B cell (primary cell): ENCODE measurements around the gene COQ4. TPM values are rescaled to one million over a fixed set of nuclear protein-coding genes. Genes with fewer than 3 reads are reported as not detected.

Source experiments
- ATAC-seq: fragments of 200-7000 bp; cut with Tn5 transposase; one replicate; pipeline ENCODE4 v1.10.0; 2021; ENCODE audit warnings: low read depth, mild to moderate bottlenecking, moderate number of reproducible peaks, moderate library complexity
- CTCF ChIA-PET: fragments of 350-600 bp; sonication (Branson Sonifier 250); formaldehyde crosslinking; loops from one replicate; lab custom pipeline; 2021; ENCODE audit warnings: antibody characterized with exemption, inconsistent platforms; lab: Charles Lee
- POLR2A ChIA-PET: fragments of 350-600 bp; sonication (Branson Sonifier 250); formaldehyde crosslinking; loops from one replicate; lab custom pipeline; 2021; ENCODE audit warnings: antibody characterized with exemption; lab: Charles Lee
- DNase-seq: peaks from one replicate; pipeline ENCODE4 v3.0.0; 2013
- H2AFZ ChIP-seq: 2 replicates; pipeline ENCODE4 v1.6.1; 2012; ENCODE audit warnings: mild to moderate bottlenecking, low read depth, low read length; ENCODE audit not compliant: insufficient read depth, poor library complexity, severe bottlenecking
- H3K27ac ChIP-seq, 2 donors: 1 replicate in 1 of 2; 2 replicates in 1 of 2; pipeline ENCODE4 v1.5.1; 2012 to 2013; ENCODE audit warnings: low read length in 2 of 2, mild to moderate bottlenecking in 2 of 2, moderate library complexity in 1 of 2
- H3K27me3 ChIP-seq, 4 experiments: fragments of 200-600 bp in 1 of 4; sonication (generic) in 1 of 4; replicated peaks in 1 of 4; 1 replicate in 2 of 4; 2 replicates in 2 of 4; pipeline versions ENCODE4 v1.6.1 to v1.7.0; 2013 to 2016; ENCODE audit warnings: low read length in 3 of 4, mild to moderate bottlenecking in 2 of 4, mixed read lengths in 1 of 4, moderate library complexity in 1 of 4; ENCODE audit not compliant: insufficient read depth in 4 of 4, control insufficient read depth in 3 of 4; ENCODE audit errors: control extremely low read depth in 1 of 4
- H3K36me3 ChIP-seq, 2 experiments: replicated peaks in 1 of 2; 1 replicate in 1 of 2; 2 replicates in 1 of 2; pipeline versions ENCODE4 v1.6.1 to v1.7.1; 2013; ENCODE audit warnings: low read length in 1 of 2; ENCODE audit not compliant: insufficient read depth in 2 of 2, control insufficient read depth in 1 of 2; ENCODE audit errors: control extremely low read depth in 1 of 2, extremely low read depth in 1 of 2
- H3K4me1 ChIP-seq, 2 donors: fragments of 200-600 bp in 1 of 2; sonication (generic) in 1 of 2; 1 replicate in 1 of 2; 2 replicates in 1 of 2; pipeline versions ENCODE4 v1.5.1 to v1.6.1; 2013 to 2017; ENCODE audit warnings: low read length in 2 of 2; ENCODE audit not compliant: control insufficient read depth in 2 of 2, insufficient read depth in 2 of 2
- H3K4me2 ChIP-seq: replicated peaks from 2 replicates; pipeline ENCODE3; 2012; ENCODE audit warnings: mild to moderate bottlenecking, low read depth, low read length; ENCODE audit not compliant: poor library complexity, severe bottlenecking
- H3K4me3 ChIP-seq, 5 experiments: fragments of 200-600 bp in 1 of 5; sonication (generic) in 1 of 5; 1 replicate in 3 of 5; 2 replicates in 2 of 5; pipeline versions ENCODE4 v1.5.1 to v1.7.0; 2011 to 2016; ENCODE audit warnings: low read length in 4 of 5, mild to moderate bottlenecking in 4 of 5, low read depth in 2 of 5, control low read depth in 1 of 5, moderate library complexity in 1 of 5; ENCODE audit not compliant: insufficient read depth in 1 of 5; ENCODE audit errors: control extremely low read depth in 1 of 5, extremely low read depth in 1 of 5
- H3K79me2 ChIP-seq: fragments of 200-600 bp; sonication (generic); one replicate; pipeline ENCODE4 v1.6.0; 2016; ENCODE audit warnings: low read length; ENCODE audit not compliant: control insufficient read depth, insufficient read depth
- H3K9ac ChIP-seq: fragments of 200-600 bp; sonication (generic); 2 replicates; pipeline ENCODE4 v1.6.1; 2017; ENCODE audit warnings: mild to moderate bottlenecking, low read length, moderate library complexity
- H3K9me3 ChIP-seq, 3 donors: one replicate each; pipeline versions ENCODE4 v1.6.1 to v1.7.1; 2013; ENCODE audit warnings: low read length in 2 of 3; ENCODE audit not compliant: control insufficient read depth in 2 of 3, insufficient read depth in 1 of 3; ENCODE audit errors: control extremely low read depth in 1 of 3
- H4K20me1 ChIP-seq: 2 replicates; pipeline ENCODE4 v1.6.0; 2012; ENCODE audit warnings: mild to moderate bottlenecking, low read length; ENCODE audit not compliant: insufficient read depth, control insufficient read depth, poor library complexity, severe bottlenecking
- H3K27ac Mint-ChIP-seq: one replicate; pipeline ENCODE4 v1.8.0; 2021; ENCODE audit warnings: mixed read lengths
- H3K27me3 Mint-ChIP-seq: one replicate; pipeline ENCODE4 v1.8.0; 2021; ENCODE audit warnings: mixed read lengths
- H3K4me1 Mint-ChIP-seq: one replicate; pipeline ENCODE4 v1.8.0; 2021; ENCODE audit warnings: mixed read lengths
- H3K4me3 Mint-ChIP-seq: one replicate; pipeline ENCODE4 v1.8.0; 2021; ENCODE audit warnings: mixed read lengths
- H3K9me3 Mint-ChIP-seq: one replicate; pipeline ENCODE4 v1.8.0; 2022; ENCODE audit warnings: mixed read lengths; ENCODE audit not compliant: insufficient read depth
- EZH2 ChIP-seq: IDR thresholded peaks from 2 replicates; pipeline ENCODE4 v1.6.1; 2012; ENCODE audit warnings: borderline replicate concordance, low read depth, mild to moderate bottlenecking, moderate library complexity, low read length; ENCODE audit not compliant: insufficient read depth, poor library complexity, severe bottlenecking
- WGBS: methylation state at CpG from one replicate; pipeline ENCODE4 v1.1.5; 2013; ENCODE audit warnings: missing lambda C conversion rate; ENCODE audit not compliant: insufficient coverage; 5-methylcytosine and 5-hydroxymethylcytosine counted together
- intact Hi-C: fragments of 100-400 bp; cut with micrococcal nuclease; formaldehyde crosslinking; loops from one replicate; pipeline ENCODE4 v1.10.0; 2022
- polyA plus RNA-seq: library from polyadenylated mRNA; depleted of rRNA; stranded (reverse); fragments of >200 nt; gene quantifications from 2 replicates; pipeline ENCODE4 v1.2.3, GENCODE V29; 2012
- total RNA-seq, 2 donors: library from RNA; stranded (reverse); fragments of 120-200 nt in 1 of 2; gene quantifications; 1 replicate in 1 of 2; 2 replicates in 1 of 2; pipeline versions ENCODE4 v1.2.3 to v1.2.4, GENCODE V29; 2013 to 2022
- TF ChIP-seq, protein P1 (sequence below): fragments of 200-600 bp; IDR thresholded peaks from one replicate; pipeline ENCODE4 v1.8.0; 2022; ENCODE audit warnings: antibody characterized with exemption, mild to moderate bottlenecking

Gene COQ4
- total and polyA plus RNA-seq, 2 donors (not counting 1 experiment from before 2014, with no cell fraction given): 54.9 to 62.8 TPM

DNA sequence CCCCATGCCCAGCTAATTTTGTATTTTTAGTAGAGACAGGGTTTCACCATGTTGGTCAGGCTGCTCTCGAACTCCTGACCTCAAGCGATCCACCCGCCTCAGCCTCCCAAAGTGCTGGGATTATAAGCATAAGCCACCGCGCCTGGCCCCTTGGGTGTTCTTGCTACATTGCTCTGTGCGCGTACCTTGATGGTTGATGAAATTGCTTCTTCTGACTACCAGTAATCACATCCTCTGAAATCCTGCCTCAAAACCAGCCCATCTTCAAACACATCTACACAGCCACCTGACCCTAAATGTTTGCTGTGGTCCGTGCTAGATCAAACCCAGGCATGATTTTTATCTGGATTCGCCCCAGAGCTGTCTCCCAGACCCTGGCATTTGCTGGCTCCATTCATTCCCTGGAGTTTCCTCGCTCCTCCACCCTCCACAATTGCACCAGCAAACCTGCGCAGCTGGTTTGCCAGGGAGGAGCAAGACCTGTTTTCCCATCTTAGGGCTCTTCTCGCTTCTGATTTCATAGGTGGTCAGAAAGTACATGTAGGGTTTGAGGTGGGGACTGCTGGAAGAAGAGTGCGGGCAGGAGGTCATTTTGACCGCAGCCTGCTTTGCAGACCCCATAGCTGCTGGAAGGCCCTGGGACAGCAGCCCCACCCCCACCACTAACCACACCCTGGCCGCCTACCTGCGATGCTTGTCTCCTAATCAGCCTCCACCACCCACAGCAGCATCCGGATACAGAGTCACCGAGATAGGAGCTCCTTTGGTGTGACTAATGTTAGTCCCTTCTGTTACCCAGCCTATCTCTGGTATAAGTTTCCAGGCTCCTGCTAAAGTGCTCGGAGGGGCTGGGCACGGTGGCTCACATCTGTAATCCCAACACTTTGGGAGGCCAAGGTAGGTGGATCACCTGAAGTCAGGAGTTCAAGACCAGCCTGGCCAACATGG, 23.8 kb upstream of the COQ4 start:
- H3K4me3 ChIP-seq: no peak overlapping the region
- Mint-ChIP-seq H3K27me3 (no peaks in the 10 kb centered on the region), H3K27ac (no peak overlapping the region), H3K9me3 (no peaks in the 10 kb centered on the region), H3K4me3 (no peak overlapping the region), H3K4me1 (no peaks in the 10 kb centered on the region)
- H3K9ac ChIP-seq: no peak overlapping the region
- ATAC-seq (no peak), DNase-seq (no peak)
- no peak overlapping the region for H3K27ac ChIP-seq
- intact Hi-C loops: loop anchor here (10.0 kb wide), 1 partner anchor 116 kb away; no protein-coding TSS in a partner anchor
- POLR2A ChIA-PET: no interaction called here
- no peak overlapping the region for H2AFZ ChIP-seq
- no peaks in the 10 kb centered on the region for H3K4me1 ChIP-seq
- H3K27me3 ChIP-seq: no peaks in the 10 kb centered on the region
- CTCF ChIA-PET: interaction anchor here (1.6 kb wide), 1 partner anchor 63 kb away, joined by 6 read pairs; no protein-coding TSS in a partner anchor
- 98% methylated on average over 9 of the region's 20 CpGs for WGBS
- no peaks in the 10 kb centered on the region for H3K9me3 ChIP-seq
- no peaks in the 10 kb centered on the region for H3K79me2 ChIP-seq
- H4K20me1 ChIP-seq: no peaks in the 10 kb centered on the region
- H3K4me2 ChIP-seq: no peak overlapping the region
- no peaks in the 10 kb centered on the region for H3K36me3 ChIP-seq
- TF ChIP-seq EZH2: no peak
- TF ChIP-seq, protein P1, sequence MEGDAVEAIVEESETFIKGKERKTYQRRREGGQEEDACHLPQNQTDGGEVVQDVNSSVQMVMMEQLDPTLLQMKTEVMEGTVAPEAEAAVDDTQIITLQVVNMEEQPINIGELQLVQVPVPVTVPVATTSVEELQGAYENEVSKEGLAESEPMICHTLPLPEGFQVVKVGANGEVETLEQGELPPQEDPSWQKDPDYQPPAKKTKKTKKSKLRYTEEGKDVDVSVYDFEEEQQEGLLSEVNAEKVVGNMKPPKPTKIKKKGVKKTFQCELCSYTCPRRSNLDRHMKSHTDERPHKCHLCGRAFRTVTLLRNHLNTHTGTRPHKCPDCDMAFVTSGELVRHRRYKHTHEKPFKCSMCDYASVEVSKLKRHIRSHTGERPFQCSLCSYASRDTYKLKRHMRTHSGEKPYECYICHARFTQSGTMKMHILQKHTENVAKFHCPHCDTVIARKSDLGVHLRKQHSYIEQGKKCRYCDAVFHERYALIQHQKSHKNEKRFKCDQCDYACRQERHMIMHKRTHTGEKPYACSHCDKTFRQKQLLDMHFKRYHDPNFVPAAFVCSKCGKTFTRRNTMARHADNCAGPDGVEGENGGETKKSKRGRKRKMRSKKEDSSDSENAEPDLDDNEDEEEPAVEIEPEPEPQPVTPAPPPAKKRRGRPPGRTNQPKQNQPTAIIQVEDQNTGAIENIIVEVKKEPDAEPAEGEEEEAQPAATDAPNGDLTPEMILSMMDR: no peak
